ENCODE measurements around the gene WWOX. TPM values are rescaled to one million over a fixed set of nuclear protein-coding genes. Genes with fewer than 3 reads are reported as not detected.
A peak's percentile ranks its signal among the peaks of the same experiment; 100 is the strongest.

WWOX gene
- polyA plus RNA-seq, 4 donors = 4.9 to 15.8 (median 7.0) TPM

- WGBS, 3 donors = 63 to 76% (median 69%) methylated on average over 3 of the region's 3 CpGs
- no peak overlapping the region for H3K4me3 ChIP-seq (ENCODE audit: low read depth in 1 of 3, low read length in 3 of 3)
- no peaks in the 10 kb centered on the region for H3K27me3 ChIP-seq (ENCODE audit: control insufficient read depth in 3 of 3, insufficient read depth in 3 of 3, low read length in 3 of 3)
- H3K36me3 ChIP-seq (ENCODE audit: control insufficient read depth in 3 of 3, insufficient read depth in 2 of 3, low read depth in 1 of 3, low read length in 3 of 3) = no peaks in the 10 kb centered on the region
- no peaks in the 10 kb centered on the region for H3K4me1 ChIP-seq (ENCODE audit: control insufficient read depth in 3 of 3, insufficient read depth in 2 of 3, low read depth in 1 of 3, low read length in 2 of 3)
- no peak for DNase-seq
- H3K9me3 ChIP-seq (ENCODE audit: control insufficient read depth in 2 of 2, insufficient read depth in 1 of 2, low read depth in 1 of 2, low read length in 1 of 2) = peaks cover 0 to 11% of the 10 kb centered on the region in 2 donors
- no peak for FAIRE-seq
- no peak overlapping the region for H3K27ac ChIP-seq (ENCODE audit: low read depth in 1 of 3, low read length in 2 of 3)
Observed at GRCh38 chr16:78619811-78620210, 520.4 kb downstream of the WWOX start.

- H3K4me3 ChIP-seq (ENCODE audit: low read depth in 1 of 3, low read length in 3 of 3) = no peak overlapping the region
- no peaks in the 10 kb centered on the region for H3K4me1 ChIP-seq (ENCODE audit: control insufficient read depth in 3 of 3, insufficient read depth in 2 of 3, low read depth in 1 of 3, low read length in 2 of 3)
- H3K36me3 ChIP-seq (ENCODE audit: control insufficient read depth in 3 of 3, insufficient read depth in 2 of 3, low read depth in 1 of 3, low read length in 3 of 3) = no peaks in the 10 kb centered on the region
- peaks cover 0 to 11% of the 10 kb centered on the region in 2 donors for H3K9me3 ChIP-seq (ENCODE audit: control insufficient read depth in 2 of 2, insufficient read depth in 1 of 2, low read depth in 1 of 2, low read length in 1 of 2)
- DNase-seq (no peak), FAIRE-seq (no peak)
- no peak overlapping the region for H3K27ac ChIP-seq (ENCODE audit: low read depth in 1 of 3, low read length in 2 of 3)
- 78 to 92% (median 82%) methylated on average over 2 of the region's 2 CpGs for WGBS, 3 donors
- no peaks in the 10 kb centered on the region for H3K27me3 ChIP-seq (ENCODE audit: control insufficient read depth in 3 of 3, insufficient read depth in 3 of 3, low read length in 3 of 3)
Observed at GRCh38 chr16:78620291-78620690, 520.8 kb downstream of the WWOX start.

- WGBS, 3 donors = 71 to 90% (median 83%) methylated on average over 2 of the region's 2 CpGs
- H3K27ac ChIP-seq (ENCODE audit: low read depth in 1 of 3, low read length in 2 of 3) = no peak overlapping the region
- no peaks in the 10 kb centered on the region for H3K27me3 ChIP-seq (ENCODE audit: control insufficient read depth in 3 of 3, insufficient read depth in 3 of 3, low read length in 3 of 3)
- DNase-seq = peak in 1 of 2 donors; percentile 86
- FAIRE-seq = no peak
- no peaks in the 10 kb centered on the region for H3K4me1 ChIP-seq (ENCODE audit: control insufficient read depth in 3 of 3, insufficient read depth in 2 of 3, low read depth in 1 of 3, low read length in 2 of 3)
- H3K4me3 ChIP-seq (ENCODE audit: low read depth in 1 of 3, low read length in 3 of 3) = no peak overlapping the region
- peaks cover 0 to 11% of the 10 kb centered on the region in 2 donors for H3K9me3 ChIP-seq (ENCODE audit: control insufficient read depth in 2 of 2, insufficient read depth in 1 of 2, low read depth in 1 of 2, low read length in 1 of 2)
- H3K36me3 ChIP-seq (ENCODE audit: control insufficient read depth in 3 of 3, insufficient read depth in 2 of 3, low read depth in 1 of 3, low read length in 3 of 3) = no peaks in the 10 kb centered on the region
Observed at GRCh38 chr16:78623796-78624195, 524.3 kb downstream of the WWOX start.

GRCh38 chr16:78624366-78624765 lies 524.9 kb downstream of the WWOX start:
- Histone ChIP-seq H3K36me3 (ENCODE audit: control insufficient read depth in 3 of 3, insufficient read depth in 2 of 3, low read depth in 1 of 3, low read length in 3 of 3) (no peaks in the 10 kb centered on the region), H3K27me3 (ENCODE audit: control insufficient read depth in 3 of 3, insufficient read depth in 3 of 3, low read length in 3 of 3) (no peaks in the 10 kb centered on the region), H3K27ac (ENCODE audit: low read depth in 1 of 3, low read length in 2 of 3) (no peak overlapping the region), H3K9me3 (ENCODE audit: control insufficient read depth in 2 of 2, insufficient read depth in 1 of 2, low read depth in 1 of 2, low read length in 1 of 2) (peaks cover 0 to 11% of the 10 kb centered on the region in 2 donors), H3K4me1 (ENCODE audit: control insufficient read depth in 3 of 3, insufficient read depth in 2 of 3, low read depth in 1 of 3, low read length in 2 of 3) (no peaks in the 10 kb centered on the region), H3K4me3 (ENCODE audit: low read depth in 1 of 3, low read length in 3 of 3) (no peak overlapping the region)
- FAIRE-seq (no peak), DNase-seq (no peak)
- 50 to 70% (median 67%) methylated on average over 2 of the region's 2 CpGs for WGBS, 3 donors

GRCh38 chr16:78628461-78629045 lies 529.1 kb downstream of the WWOX start:
- Histone ChIP-seq H3K4me3 (ENCODE audit: low read depth in 1 of 3, low read length in 3 of 3) (no peak overlapping the region), H3K4me1 (ENCODE audit: control insufficient read depth in 3 of 3, insufficient read depth in 2 of 3, low read depth in 1 of 3, low read length in 2 of 3) (no peaks in the 10 kb centered on the region), H3K27me3 (ENCODE audit: control insufficient read depth in 3 of 3, insufficient read depth in 3 of 3, low read length in 3 of 3) (no peaks in the 10 kb centered on the region), H3K27ac (ENCODE audit: low read depth in 1 of 3, low read length in 2 of 3) (no peak overlapping the region), H3K9me3 (ENCODE audit: control insufficient read depth in 2 of 2, insufficient read depth in 1 of 2, low read depth in 1 of 2, low read length in 1 of 2) (peaks cover 0 to 9% of the 10 kb centered on the region in 2 donors), H3K36me3 (ENCODE audit: control insufficient read depth in 3 of 3, insufficient read depth in 2 of 3, low read depth in 1 of 3, low read length in 3 of 3) (no peaks in the 10 kb centered on the region)
- FAIRE-seq (no peak), DNase-seq (no peak)
- 69 to 85% (median 82%) methylated on average over 8 of the region's 8 CpGs for WGBS, 3 donors

- FAIRE-seq (no peak), DNase-seq (no peak)
- Histone ChIP-seq H3K4me3 (ENCODE audit: low read depth in 1 of 3, low read length in 3 of 3) (no peak overlapping the region), H3K9me3 (ENCODE audit: control insufficient read depth in 2 of 2, insufficient read depth in 1 of 2, low read depth in 1 of 2, low read length in 1 of 2) (peaks cover 0 to 9% of the 10 kb centered on the region in 2 donors), H3K27me3 (ENCODE audit: control insufficient read depth in 3 of 3, insufficient read depth in 3 of 3, low read length in 3 of 3) (no peaks in the 10 kb centered on the region), H3K4me1 (ENCODE audit: control insufficient read depth in 3 of 3, insufficient read depth in 2 of 3, low read depth in 1 of 3, low read length in 2 of 3) (no peaks in the 10 kb centered on the region), H3K36me3 (ENCODE audit: control insufficient read depth in 3 of 3, insufficient read depth in 2 of 3, low read depth in 1 of 3, low read length in 3 of 3) (no peaks in the 10 kb centered on the region), H3K27ac (ENCODE audit: low read depth in 1 of 3, low read length in 2 of 3) (no peak overlapping the region)
- 0 to 42% (median 8%) methylated on average over 1 of the region's 1 CpG for WGBS, 3 donors
Observed at GRCh38 chr16:78629173-78629572, 529.7 kb downstream of the WWOX start.

- FAIRE-seq (no peak), DNase-seq (no peak)
- H3K27me3 ChIP-seq (ENCODE audit: control insufficient read depth in 3 of 3, insufficient read depth in 3 of 3, low read length in 3 of 3) = no peaks in the 10 kb centered on the region
- H3K4me3 ChIP-seq (ENCODE audit: low read depth in 1 of 3, low read length in 3 of 3) = no peak overlapping the region
- H3K9me3 ChIP-seq (ENCODE audit: control insufficient read depth in 2 of 2, insufficient read depth in 1 of 2, low read depth in 1 of 2, low read length in 1 of 2) = peaks cover 0 to 9% of the 10 kb centered on the region in 2 donors
- WGBS, 3 donors = 92 to 93% (median 93%) methylated on average over 3 of the region's 3 CpGs
- no peaks in the 10 kb centered on the region for H3K36me3 ChIP-seq (ENCODE audit: control insufficient read depth in 3 of 3, insufficient read depth in 2 of 3, low read depth in 1 of 3, low read length in 3 of 3)
- no peaks in the 10 kb centered on the region for H3K4me1 ChIP-seq (ENCODE audit: control insufficient read depth in 3 of 3, insufficient read depth in 2 of 3, low read depth in 1 of 3, low read length in 2 of 3)
- no peak overlapping the region for H3K27ac ChIP-seq (ENCODE audit: low read depth in 1 of 3, low read length in 2 of 3)
Observed at GRCh38 chr16:78630102-78630501, 530.6 kb downstream of the WWOX start.

GRCh38 chr16:78633551-78633950 lies 534.1 kb downstream of the WWOX start:
- no peak for DNase-seq
- no peaks in the 10 kb centered on the region for H3K4me1 ChIP-seq (ENCODE audit: control insufficient read depth in 3 of 3, insufficient read depth in 2 of 3, low read depth in 1 of 3, low read length in 2 of 3)
- FAIRE-seq = no peak
- no peaks in the 10 kb centered on the region for H3K36me3 ChIP-seq (ENCODE audit: control insufficient read depth in 3 of 3, insufficient read depth in 2 of 3, low read depth in 1 of 3, low read length in 3 of 3)
- H3K27ac ChIP-seq (ENCODE audit: low read depth in 1 of 3, low read length in 2 of 3) = no peak overlapping the region
- 82 to 87% (median 84%) methylated on average over 12 of the region's 12 CpGs for WGBS, 3 donors
- H3K4me3 ChIP-seq (ENCODE audit: low read depth in 1 of 3, low read length in 3 of 3) = no peak overlapping the region
- peaks cover 0 to 9% of the 10 kb centered on the region in 2 donors for H3K9me3 ChIP-seq (ENCODE audit: control insufficient read depth in 2 of 2, insufficient read depth in 1 of 2, low read depth in 1 of 2, low read length in 1 of 2)
- no peaks in the 10 kb centered on the region for H3K27me3 ChIP-seq (ENCODE audit: control insufficient read depth in 3 of 3, insufficient read depth in 3 of 3, low read length in 3 of 3)

- H3K27me3 ChIP-seq (ENCODE audit: control insufficient read depth in 3 of 3, insufficient read depth in 3 of 3, low read length in 3 of 3) = no peaks in the 10 kb centered on the region
- no peak overlapping the region for H3K4me3 ChIP-seq (ENCODE audit: low read depth in 1 of 3, low read length in 3 of 3)
- no peaks in the 10 kb centered on the region for H3K9me3 ChIP-seq (ENCODE audit: control insufficient read depth in 2 of 2, insufficient read depth in 1 of 2, low read depth in 1 of 2, low read length in 1 of 2)
- WGBS, 3 donors = 91 to 95% (median 92%) methylated on average over 9 of the region's 9 CpGs
- FAIRE-seq = no peak
- no peak for DNase-seq
- no peaks in the 10 kb centered on the region for H3K36me3 ChIP-seq (ENCODE audit: control insufficient read depth in 3 of 3, insufficient read depth in 2 of 3, low read depth in 1 of 3, low read length in 3 of 3)
- no peaks in the 10 kb centered on the region for H3K4me1 ChIP-seq (ENCODE audit: control insufficient read depth in 3 of 3, insufficient read depth in 2 of 3, low read depth in 1 of 3, low read length in 2 of 3)
- no peak overlapping the region for H3K27ac ChIP-seq (ENCODE audit: low read depth in 1 of 3, low read length in 2 of 3)
Observed at GRCh38 chr16:78635807-78636206, 536.4 kb downstream of the WWOX start.
